ENCODE results near the gene SLC22A17. TPM values are rescaled to one million over a fixed set of nuclear protein-coding genes. Genes with fewer than 3 reads are reported as not detected.

SLC22A17 gene
- total RNA-seq, 1 donor from 2014 or later, result 52.5 TPM

GRCh38 chr14:23376482-23377197 is 24.0 kb upstream of the SLC22A17 start, which contains the start of gene CMTM5:
Gene CMTM5 (plus strand): TSS chr14:23377046. CDS start chr14:23377252, 206 bp downstream.
- no peak for DNase-seq (ENCODE audit: extremely low spot score, unreplicated experiment)
- peaks cover 13% of the 10 kb centered on the region for H3K27me3 Mint-ChIP-seq
- H3K27ac Mint-ChIP-seq, result no peak within 1 kb of the TSS
- no peaks in the 10 kb centered on the region for H3K4me1 Mint-ChIP-seq (ENCODE audit: unreplicated experiment)
- TF ChIP-seq CTCF (conservative IDR thresholded peaks at IDR 0.05), result no peak
- no peaks in the 10 kb centered on the region for H3K9me3 Mint-ChIP-seq
- H3K4me3 Mint-ChIP-seq, result no peak within 1 kb of the TSS
- H3K36me3 Mint-ChIP-seq, result no peaks in the 10 kb centered on the region

GRCh38 chr14:23375527-23376251 is 23.0 kb upstream of the SLC22A17 start:
- no peak for TF ChIP-seq CTCF (conservative IDR thresholded peaks at IDR 0.05)
- H3K27ac Mint-ChIP-seq, result no peak overlapping the region
- H3K9me3 Mint-ChIP-seq, result no peaks in the 10 kb centered on the region
- DNase-seq (ENCODE audit: extremely low spot score, unreplicated experiment), result no peak
- H3K27me3 Mint-ChIP-seq, result peaks cover 11% of the 10 kb centered on the region
- no peak overlapping the region for H3K4me3 Mint-ChIP-seq
- H3K4me1 Mint-ChIP-seq (ENCODE audit: unreplicated experiment), result no peaks in the 10 kb centered on the region
- H3K36me3 Mint-ChIP-seq, result no peaks in the 10 kb centered on the region

- no peak overlapping the region for H3K4me3 Mint-ChIP-seq
- no peaks in the 10 kb centered on the region for H3K4me1 Mint-ChIP-seq (ENCODE audit: unreplicated experiment)
- H3K36me3 Mint-ChIP-seq, result no peaks in the 10 kb centered on the region
- no peak for DNase-seq (ENCODE audit: extremely low spot score, unreplicated experiment)
- no peaks in the 10 kb centered on the region for H3K9me3 Mint-ChIP-seq
- no peak overlapping the region for H3K27ac Mint-ChIP-seq
- peaks cover 7% of the 10 kb centered on the region for H3K27me3 Mint-ChIP-seq
- TF ChIP-seq CTCF (conservative IDR thresholded peaks at IDR 0.05), result no peak
These were observed 20.4 kb upstream of the SLC22A17 start for GRCh38 chr14:23373041-23373440.

GRCh38 chr14:23372509-23372908 is 19.8 kb upstream of the SLC22A17 start, which contains the start of gene IL25:
Gene IL25 (plus strand): TSS chr14:23372809.
- H3K4me1 Mint-ChIP-seq (ENCODE audit: unreplicated experiment), result no peaks in the 10 kb centered on the region
- no peak for DNase-seq (ENCODE audit: extremely low spot score, unreplicated experiment)
- no peaks in the 10 kb centered on the region for H3K36me3 Mint-ChIP-seq
- peaks cover 7% of the 10 kb centered on the region for H3K27me3 Mint-ChIP-seq
- H3K9me3 Mint-ChIP-seq, result no peaks in the 10 kb centered on the region
- TF ChIP-seq CTCF (conservative IDR thresholded peaks at IDR 0.05), result no peak
- no peak within 1 kb of the TSS for H3K4me3 Mint-ChIP-seq
- H3K27ac Mint-ChIP-seq, result no peak within 1 kb of the TSS

- no peak overlapping the region for H3K4me3 Mint-ChIP-seq
- no peak overlapping the region for H3K27ac Mint-ChIP-seq
- H3K36me3 Mint-ChIP-seq, result no peaks in the 10 kb centered on the region
- peaks cover 4% of the 10 kb centered on the region for H3K4me1 Mint-ChIP-seq (ENCODE audit: unreplicated experiment)
- no peaks in the 10 kb centered on the region for H3K9me3 Mint-ChIP-seq
- no peak for TF ChIP-seq CTCF (conservative IDR thresholded peaks at IDR 0.05)
- peaks cover 12% of the 10 kb centered on the region for H3K27me3 Mint-ChIP-seq
- no peak for DNase-seq (ENCODE audit: extremely low spot score, unreplicated experiment)
These were observed 19.2 kb upstream of the SLC22A17 start for GRCh38 chr14:23371865-23372264.
